HAP-1 (cell line): ENCODE data around the gene B4GALT1.
"Not testable (repeated sequence)": the region's sequence is repeated elsewhere in the genome, so short reads cannot be mapped to it uniquely, and the experiment has no call there.

Source experiments
- DNase-seq, 2 experiments: peaks; one replicate each; pipeline ENCODE4 v3.0.0-alpha.2; 2016 to 2020; ENCODE audit warnings: low spot score in 2 of 2
- H3K27me3 ChIP-seq: fragments of 250-450 bp; sonication (Bioruptor Pico); 2 replicates; pipeline ENCODE4 v1.5.1; 2020; ENCODE audit warnings: low read depth, mild to moderate bottlenecking, moderate library complexity
- H3K36me3 ChIP-seq: fragments of 250-450 bp; sonication (Bioruptor Pico); replicated peaks from 2 replicates; pipeline ENCODE4 v1.5.1; 2020; ENCODE audit warnings: mild to moderate bottlenecking
- H3K4me1 ChIP-seq: fragments of 250-450 bp; sonication (Bioruptor Pico); 2 replicates; pipeline ENCODE4 v1.5.1; 2020; ENCODE audit warnings: mild to moderate bottlenecking
- H3K4me3 ChIP-seq: fragments of 250-450 bp; sonication (Bioruptor Pico); 2 replicates; pipeline ENCODE4 v1.5.1; 2020; ENCODE audit warnings: mild to moderate bottlenecking, moderate library complexity
- H3K9me3 ChIP-seq: fragments of 250-450 bp; sonication (Bioruptor Pico); 2 replicates; pipeline ENCODE4 v1.5.1; 2020; ENCODE audit warnings: mild to moderate bottlenecking, moderate library complexity
- in situ Hi-C: fragments of 300-500 bp; cut with MboI; formaldehyde crosslinking; loops from 3 replicates; pipeline ENCODE4 v1.14.3; 2020; ENCODE audit warnings: low sequenced_read_pairs, inconsistent platforms, mixed read lengths

The B4GALT1 gene

DNA sequence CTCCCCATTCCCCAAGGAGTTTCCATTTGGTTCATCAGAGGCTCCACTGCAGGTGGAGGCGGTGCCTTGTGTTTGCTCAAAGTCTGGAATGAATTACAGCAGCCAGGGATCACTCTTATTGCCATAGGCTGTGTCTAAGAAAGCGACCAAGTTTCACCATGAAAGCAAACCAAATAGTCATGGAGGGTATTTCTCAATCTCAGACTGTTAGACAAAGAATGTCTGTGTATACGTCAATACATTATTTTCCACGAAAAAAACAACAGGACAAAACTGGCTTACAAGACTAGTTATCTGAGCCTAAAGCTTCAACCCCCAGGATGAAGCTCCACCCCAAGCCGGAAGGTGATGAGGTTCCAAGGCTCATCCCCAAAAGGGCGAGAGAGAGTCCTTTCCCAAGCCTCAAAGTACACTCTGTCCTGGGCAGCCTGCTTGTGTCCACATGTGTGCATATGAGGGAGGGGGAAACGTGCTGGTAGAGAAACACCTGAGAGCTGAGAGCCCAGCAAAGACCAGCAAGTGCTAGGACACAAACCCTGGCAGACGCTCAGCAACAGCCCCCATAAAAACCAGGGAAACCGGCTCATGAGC, 4.3 kb downstream of the B4GALT1 start:
- no peaks in the 10 kb centered on the region for H3K27me3 ChIP-seq
- in situ Hi-C loops, result no loop called here
- H3K4me3 ChIP-seq, result no peak overlapping the region
- H3K4me1 ChIP-seq, result peaks cover 61% of the 10 kb centered on the region
- no peaks in the 10 kb centered on the region for H3K9me3 ChIP-seq
- no peaks in the 10 kb centered on the region for H3K36me3 ChIP-seq
- no peak for DNase-seq

DNA sequence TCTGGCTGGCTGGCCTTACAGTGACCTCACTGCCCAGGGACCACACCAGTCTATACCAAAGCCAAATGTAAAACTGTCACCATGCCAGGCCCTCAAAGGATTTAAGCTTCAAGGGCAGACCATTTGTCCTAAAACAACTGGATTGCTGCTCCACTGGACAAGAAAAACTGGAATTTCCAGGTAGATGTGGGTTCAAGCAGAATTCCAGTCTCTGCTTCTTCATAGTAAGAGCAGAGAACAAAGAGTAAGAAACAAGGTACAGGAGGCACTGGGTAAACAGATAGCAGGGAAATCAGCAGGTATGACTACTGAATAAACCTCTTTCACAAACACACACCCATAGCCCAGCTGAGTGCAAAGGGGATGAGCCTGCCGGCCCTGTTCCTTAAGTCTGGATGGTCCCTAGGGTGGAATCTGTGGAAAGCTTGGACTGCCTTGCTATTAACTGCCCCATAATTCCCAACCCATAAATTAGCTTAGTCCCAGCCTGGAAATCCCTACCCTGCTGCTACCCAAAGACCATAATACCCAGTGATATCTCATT, 5.5 kb downstream of the B4GALT1 start:
- no peak overlapping the region for H3K4me3 ChIP-seq
- no peak for DNase-seq
- no peaks in the 10 kb centered on the region for H3K36me3 ChIP-seq
- no peaks in the 10 kb centered on the region for H3K27me3 ChIP-seq
- peaks cover 59% of the 10 kb centered on the region for H3K4me1 ChIP-seq
- no peaks in the 10 kb centered on the region for H3K9me3 ChIP-seq
- in situ Hi-C loops, result no loop called here

DNA sequence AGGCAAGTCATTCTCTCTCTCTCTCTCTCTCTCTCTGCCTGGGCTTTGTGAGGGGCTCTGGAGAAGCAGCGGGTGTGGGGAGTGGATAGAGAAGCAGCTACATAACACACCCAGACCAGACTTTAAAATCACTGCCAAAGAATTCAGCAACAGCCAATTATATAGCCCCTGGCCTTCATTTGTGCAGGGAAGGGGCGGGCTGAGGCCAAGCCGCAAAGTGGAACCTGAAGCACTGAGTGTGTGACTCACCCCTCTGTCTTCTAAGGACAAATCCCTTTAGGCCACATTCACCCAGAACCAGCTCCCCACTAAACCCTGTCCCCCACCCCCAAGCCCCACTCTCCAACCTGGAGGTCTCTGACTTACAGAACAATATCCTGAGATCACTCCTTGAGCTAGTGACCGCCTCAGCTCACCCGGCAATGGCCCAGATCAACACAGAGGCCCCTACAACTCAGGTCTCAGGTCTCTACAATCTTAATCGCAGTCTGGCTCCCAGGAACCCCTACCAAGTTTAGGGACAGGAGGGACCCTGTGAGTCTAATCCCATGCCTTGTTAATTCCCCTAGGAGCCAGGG, 6.0 kb downstream of the B4GALT1 start:
- Histone ChIP-seq H3K4me3 (no peak overlapping the region), H3K27me3 (no peaks in the 10 kb centered on the region), H3K36me3 (no peaks in the 10 kb centered on the region), H3K4me1 (peaks cover 58% of the 10 kb centered on the region), H3K9me3 (no peaks in the 10 kb centered on the region)
- in situ Hi-C loops, result no loop called here
- peak; percentile 62 to 76 for DNase-seq

DNA sequence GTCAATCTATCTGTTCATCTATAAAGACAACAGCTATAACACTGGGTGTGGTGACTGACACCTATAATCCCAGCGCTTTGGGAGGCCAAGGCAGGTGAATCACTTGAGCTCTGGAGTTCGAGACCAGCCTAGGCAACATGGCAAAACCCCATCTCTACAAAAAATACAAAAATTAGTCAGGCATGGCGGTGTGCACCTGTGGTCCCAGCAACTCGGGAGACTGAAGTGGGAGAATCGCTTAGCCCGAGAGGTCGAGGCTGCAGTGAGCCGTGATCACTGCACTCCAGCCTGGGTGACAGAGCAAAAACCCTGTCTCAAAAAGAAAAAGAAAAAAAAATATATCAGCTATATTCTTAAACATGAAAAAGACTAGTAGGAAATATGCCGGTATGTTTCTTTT, 6.7 kb downstream of the B4GALT1 start:
- H3K36me3 ChIP-seq, DNase-seq, H3K4me3 ChIP-seq, in situ Hi-C loops, H3K27me3 ChIP-seq, H3K9me3 ChIP-seq: not testable (repeated sequence)
- peaks cover 52% of the 10 kb centered on the region for H3K4me1 ChIP-seq

DNA sequence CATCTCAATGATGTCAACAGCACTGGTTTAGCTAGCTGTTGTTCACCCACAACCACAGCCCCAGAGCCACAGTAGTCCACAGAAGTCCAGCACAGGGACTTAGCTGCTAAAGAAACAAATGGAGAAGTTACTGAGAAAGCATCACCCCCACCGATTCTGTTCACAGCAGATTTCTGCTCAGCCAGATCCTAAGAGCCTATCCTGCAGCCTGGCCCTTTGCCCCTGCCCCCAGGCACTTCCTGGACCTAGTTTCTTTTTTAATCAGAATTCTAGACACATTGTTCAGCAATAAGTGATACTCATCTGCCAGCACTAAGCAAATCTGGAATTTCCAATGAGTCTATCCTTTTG, 7.4 kb downstream of the B4GALT1 start:
- Histone ChIP-seq H3K9me3 (no peaks in the 10 kb centered on the region), H3K36me3 (no peaks in the 10 kb centered on the region), H3K4me3 (no peak overlapping the region), H3K27me3 (no peaks in the 10 kb centered on the region), H3K4me1 (peaks cover 47% of the 10 kb centered on the region)
- DNase-seq, result peak in 1 of 2 experiments; percentile 47
- in situ Hi-C loops, result no loop called here

DNA sequence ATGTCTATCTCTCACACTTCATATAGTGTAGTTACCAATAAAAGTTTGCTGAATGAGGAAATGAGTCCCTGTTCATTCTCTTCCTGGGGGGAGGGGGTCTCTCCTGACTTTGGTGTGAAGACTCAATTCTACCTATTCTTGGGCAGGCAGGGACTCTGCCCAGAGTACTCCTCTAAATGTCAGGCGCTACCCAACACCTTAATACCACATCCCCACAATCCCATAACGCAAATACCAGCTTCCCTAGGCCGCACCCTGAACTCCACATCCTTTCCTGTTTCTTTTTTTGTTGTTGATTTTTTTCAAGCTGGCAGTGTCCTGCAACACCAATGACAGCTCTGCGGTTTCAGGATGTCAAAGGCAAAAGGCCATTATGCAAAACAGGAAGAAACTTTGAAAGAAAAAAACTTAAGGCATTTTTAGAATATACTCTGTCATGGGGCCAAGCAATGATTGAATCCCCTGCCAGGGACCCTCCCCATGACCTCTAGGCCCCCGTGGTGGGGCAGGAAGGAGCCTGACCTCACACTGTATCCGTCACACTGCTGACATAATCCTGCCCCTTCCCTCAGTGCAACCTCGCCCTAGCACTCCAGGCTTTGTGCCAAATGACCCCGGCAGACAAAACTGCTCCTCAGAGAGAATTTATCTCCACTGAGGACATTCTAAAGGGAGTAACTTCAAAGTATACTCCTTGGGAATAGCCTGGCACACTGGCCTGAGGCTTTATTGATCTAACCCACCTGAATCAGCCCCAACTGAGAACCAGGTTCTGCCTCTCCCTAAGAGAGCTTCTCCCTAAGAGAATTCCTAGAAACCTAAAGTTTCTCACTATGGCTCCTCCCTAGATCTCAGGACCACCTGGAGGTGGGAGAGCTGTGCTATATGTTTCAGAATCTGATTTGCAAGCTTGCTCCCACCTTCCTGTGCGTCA, 8.0 kb downstream of the B4GALT1 start:
- Histone ChIP-seq H3K9me3 (no peaks in the 10 kb centered on the region), H3K27me3 (no peaks in the 10 kb centered on the region), H3K4me3 (no peak overlapping the region), H3K36me3 (no peaks in the 10 kb centered on the region), H3K4me1 (peaks cover 44% of the 10 kb centered on the region)
- in situ Hi-C loops, result no loop called here
- peak in 1 of 2 experiments; percentile 69 for DNase-seq

DNA sequence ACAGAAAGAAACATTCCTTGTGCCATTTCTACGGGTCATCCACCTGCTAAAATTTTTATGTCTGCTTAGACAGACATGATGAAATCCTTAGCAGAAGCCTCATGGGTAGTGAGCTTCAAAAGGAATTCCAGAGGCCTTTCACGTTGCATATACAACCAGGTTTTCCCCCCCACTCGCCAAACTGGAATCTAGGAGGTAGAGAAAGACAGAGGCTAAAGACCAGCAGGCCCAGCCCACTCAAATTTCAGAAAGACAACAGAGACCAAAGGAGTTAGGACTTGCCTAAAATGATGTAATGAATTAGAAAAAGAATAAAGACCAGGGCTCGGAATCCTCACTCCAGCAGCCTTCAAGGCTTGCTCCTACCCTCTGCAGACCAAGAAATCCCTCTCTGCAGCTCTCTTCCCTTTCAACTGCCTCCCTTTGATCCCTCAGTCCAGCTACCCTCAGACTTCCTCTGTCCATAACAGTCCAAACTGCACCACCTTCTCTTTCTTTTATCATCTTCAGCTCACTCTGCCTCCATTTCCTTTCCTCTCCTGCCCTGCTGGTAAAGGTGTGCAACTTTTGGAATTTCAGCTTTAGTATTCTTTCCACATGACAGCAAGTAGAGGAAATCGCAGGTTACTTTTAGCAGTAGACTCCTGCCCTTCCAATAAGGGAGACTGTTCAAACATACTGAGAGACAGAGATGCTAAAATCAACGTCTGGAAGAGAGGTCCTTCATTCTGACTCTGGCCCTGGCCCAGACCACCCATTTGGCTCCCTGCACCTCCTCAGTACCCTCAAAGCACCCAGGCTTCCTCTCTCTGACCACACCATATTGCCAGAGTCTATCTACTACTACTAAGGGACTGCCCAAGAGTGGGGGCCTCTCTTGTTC, 8.9 kb downstream of the B4GALT1 start:
- Histone ChIP-seq H3K4me1 (peaks cover 44% of the 10 kb centered on the region), H3K9me3 (no peaks in the 10 kb centered on the region), H3K27me3 (no peaks in the 10 kb centered on the region), H3K4me3 (no peak overlapping the region), H3K36me3 (no peaks in the 10 kb centered on the region)
- peak in 1 of 2 experiments; percentile 24 for DNase-seq
- in situ Hi-C loops, result no loop called here

DNA sequence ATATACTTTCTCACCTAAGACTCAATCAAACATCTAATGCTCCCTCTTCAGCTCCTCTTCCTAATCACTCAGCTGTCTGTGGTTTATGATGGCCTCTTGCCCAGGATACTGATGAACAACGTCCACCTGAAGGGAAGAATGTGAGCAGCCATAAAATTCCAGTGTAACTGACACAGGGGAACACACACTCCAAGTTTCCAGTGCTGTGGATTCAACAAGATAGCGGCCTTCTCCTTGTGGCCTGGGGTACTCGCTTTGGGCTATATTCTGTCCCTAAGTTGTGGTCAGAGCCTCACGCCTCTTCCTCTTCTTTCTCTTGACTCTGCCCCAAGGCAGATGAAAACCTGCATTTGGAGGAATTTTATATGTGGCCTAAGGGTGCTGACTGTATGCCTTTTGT, 11.7 kb downstream of the B4GALT1 start:
- no peaks in the 10 kb centered on the region for H3K9me3 ChIP-seq
- H3K4me3 ChIP-seq, result no peak overlapping the region
- in situ Hi-C loops, result no loop called here
- H3K36me3 ChIP-seq, result no peaks in the 10 kb centered on the region
- DNase-seq, result no peak
- H3K27me3 ChIP-seq, result no peaks in the 10 kb centered on the region
- H3K4me1 ChIP-seq, result peaks cover 37% of the 10 kb centered on the region

DNA sequence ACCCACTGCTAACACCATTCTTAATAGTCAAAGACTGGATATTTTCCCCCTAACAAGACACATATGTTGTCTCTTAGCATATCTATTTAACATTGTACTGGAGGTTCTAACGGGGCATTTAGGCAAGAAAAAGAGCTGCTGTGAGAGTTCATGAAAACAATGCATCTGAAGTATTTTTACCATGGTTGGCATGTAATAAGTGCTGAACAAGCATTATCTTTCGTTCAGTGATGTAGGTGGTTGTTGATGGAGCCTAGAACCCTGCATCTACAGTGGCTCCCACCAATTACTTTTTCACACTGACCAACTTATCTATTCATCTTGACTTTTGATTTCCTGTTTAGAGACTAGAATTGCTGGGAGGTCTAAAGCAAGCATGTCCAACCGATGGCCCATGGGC, 12.8 kb downstream of the B4GALT1 start:
- no peak overlapping the region for H3K4me3 ChIP-seq
- no peaks in the 10 kb centered on the region for H3K9me3 ChIP-seq
- in situ Hi-C loops, result no loop called here
- no peaks in the 10 kb centered on the region for H3K36me3 ChIP-seq
- DNase-seq, result no peak
- no peaks in the 10 kb centered on the region for H3K27me3 ChIP-seq
- peaks cover 27% of the 10 kb centered on the region for H3K4me1 ChIP-seq

DNA sequence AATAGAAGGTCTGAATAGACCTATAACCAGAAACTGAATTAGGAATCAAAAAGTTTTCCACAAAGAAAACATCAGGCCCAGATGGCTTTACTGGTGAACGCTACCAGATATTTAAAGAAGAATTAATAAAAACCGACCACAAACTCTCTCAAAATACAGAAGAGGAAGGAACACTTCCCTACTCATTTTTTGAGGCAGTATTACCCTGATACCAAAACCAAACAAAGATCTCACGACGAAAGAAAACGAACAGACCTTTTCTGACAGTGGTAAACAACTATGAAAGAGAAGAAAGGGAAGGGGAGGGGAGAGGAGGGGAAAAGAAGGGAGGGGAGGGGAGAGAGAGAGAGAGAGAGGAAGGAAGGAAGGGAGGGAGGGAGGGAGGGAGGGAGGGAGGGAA, 13.5 kb downstream of the B4GALT1 start:
- H3K4me3 ChIP-seq, result no peak overlapping the region

DNA sequence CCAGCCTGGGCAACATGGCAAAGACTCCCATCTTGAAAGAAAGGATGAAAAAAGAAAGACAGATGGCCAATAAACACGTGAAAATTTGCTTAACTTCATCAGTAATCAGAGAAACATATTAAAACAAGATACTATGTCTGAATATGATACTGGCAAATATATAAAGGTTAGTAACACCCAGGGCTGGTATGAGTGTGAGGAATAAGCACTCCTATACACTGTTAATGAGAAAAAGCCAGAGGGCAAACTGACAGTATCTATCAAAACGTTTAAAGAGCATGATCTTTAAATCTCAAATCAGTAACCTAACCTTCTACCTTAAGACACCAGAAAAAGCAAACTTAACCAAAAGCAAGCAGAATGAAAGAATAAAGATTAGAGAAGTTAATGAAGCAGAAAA, 14.1 kb downstream of the B4GALT1 start:
- H3K9me3 ChIP-seq, result no peaks in the 10 kb centered on the region
- H3K36me3 ChIP-seq, result no peaks in the 10 kb centered on the region
- no peaks in the 10 kb centered on the region for H3K27me3 ChIP-seq
- peaks cover 14% of the 10 kb centered on the region for H3K4me1 ChIP-seq
- no peak for DNase-seq
- no peak overlapping the region for H3K4me3 ChIP-seq
- in situ Hi-C loops, result no loop called here

More for the DNA sequence above, 13.5 kb downstream of the B4GALT1 start:
- Histone ChIP-seq H3K4me1 (peaks cover 20% of the 10 kb centered on the region), H3K27me3 (no peaks in the 10 kb centered on the region), H3K9me3 (no peaks in the 10 kb centered on the region), H3K36me3 (no peaks in the 10 kb centered on the region)
- no peak for DNase-seq
- in situ Hi-C loops, result no loop called here

DNA sequence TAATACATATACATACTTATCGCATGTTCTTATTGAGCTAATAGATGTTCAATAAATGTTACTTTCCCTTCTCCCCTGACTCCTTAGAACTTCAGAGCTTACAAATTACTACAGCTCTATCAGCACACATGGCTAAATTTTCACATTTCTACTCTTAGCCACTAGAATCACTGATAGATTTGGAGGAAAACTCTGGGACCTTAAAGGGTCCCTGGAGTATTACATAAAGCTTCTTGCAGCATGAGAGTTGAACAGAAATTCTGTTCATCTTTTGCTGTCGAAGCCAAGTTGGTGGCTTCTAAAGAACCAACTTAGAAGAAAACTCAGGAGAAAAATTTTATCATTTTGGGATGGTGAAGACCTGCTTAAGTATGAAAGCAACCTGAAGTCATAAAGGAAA, 15.5 kb downstream of the B4GALT1 start:
- no peaks in the 10 kb centered on the region for H3K9me3 ChIP-seq
- H3K4me3 ChIP-seq, result no peak overlapping the region
- no peaks in the 10 kb centered on the region for H3K27me3 ChIP-seq
- H3K4me1 ChIP-seq, result peaks cover 14% of the 10 kb centered on the region
- in situ Hi-C loops, result no loop called here
- no peak for DNase-seq
- no peaks in the 10 kb centered on the region for H3K36me3 ChIP-seq

DNA sequence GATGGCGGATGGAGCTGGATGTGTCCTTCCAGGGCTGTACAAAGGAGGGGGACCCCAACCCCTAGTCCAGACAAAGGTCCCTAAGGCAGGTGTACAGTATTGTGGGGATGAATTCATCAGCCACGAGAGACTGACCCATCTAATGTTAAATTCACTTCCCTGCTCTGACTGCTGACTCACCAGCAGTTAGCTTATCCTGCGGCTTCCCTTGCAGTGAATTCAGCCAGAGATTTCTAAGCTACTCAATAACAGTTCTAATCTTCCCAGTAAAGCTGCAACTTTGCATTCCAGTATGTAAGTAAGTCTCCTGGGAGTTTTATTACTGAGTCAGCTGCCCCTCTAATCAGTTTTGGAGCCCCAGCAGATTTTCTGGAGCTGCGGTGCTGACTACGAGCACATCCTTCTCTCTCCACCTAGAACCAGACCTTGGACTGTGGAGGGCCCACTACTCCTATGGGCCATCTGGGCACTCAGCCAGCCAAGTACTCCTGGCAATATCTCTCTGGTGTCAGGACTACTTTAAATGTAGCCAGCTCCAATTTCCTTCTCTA, 16.1 kb downstream of the B4GALT1 start:
- peaks cover 14% of the 10 kb centered on the region for H3K4me1 ChIP-seq
- H3K9me3 ChIP-seq, result no peaks in the 10 kb centered on the region
- H3K4me3 ChIP-seq, result no peak overlapping the region
- peak; percentile 61 to 80 for DNase-seq
- no peaks in the 10 kb centered on the region for H3K36me3 ChIP-seq
- in situ Hi-C loops, result no loop called here
- no peaks in the 10 kb centered on the region for H3K27me3 ChIP-seq
